Aorta (tissue), 5 donors: ENCODE data around the gene MCRS1. TPM values are rescaled to one million over a fixed set of nuclear protein-coding genes. Genes with fewer than 3 reads are reported as not detected.
"Not testable (repeated sequence)": the region's sequence is repeated elsewhere in the genome, so short reads cannot be mapped to it uniquely, and the experiment has no call there.

Source experiments
- ATAC-seq: fragments of 200-7000 bp; cut with Tn5 transposase; one replicate; pipeline ENCODE4 v1.9.1; 2022; ENCODE audit warnings: moderate library complexity; ENCODE audit not compliant: low FRiP score
- DNase-seq, 2 donors: peaks; one replicate each; pipeline ENCODE4 v3.0.0-alpha.2; 2020
- H3K27ac ChIP-seq, 2 donors: one replicate each; pipeline ENCODE4 v1.5.1; 2013; ENCODE audit warnings: low read length in 2 of 2, mild to moderate bottlenecking in 2 of 2, moderate library complexity in 2 of 2, control low read depth in 1 of 2, inconsistent platforms in 1 of 2, low read depth in 1 of 2
- H3K27me3 ChIP-seq, 2 donors: one replicate each; pipeline ENCODE4 v1.6.1; 2013; ENCODE audit warnings: control low read depth in 1 of 2, low read length in 1 of 2, mild to moderate bottlenecking in 1 of 2, moderate library complexity in 1 of 2; ENCODE audit not compliant: insufficient read depth in 2 of 2, control insufficient read depth in 1 of 2
- H3K36me3 ChIP-seq, 2 donors: one replicate each; pipeline ENCODE4 v1.6.1; 2013; ENCODE audit warnings: control low read depth in 1 of 2, low read length in 1 of 2, mild to moderate bottlenecking in 1 of 2; ENCODE audit not compliant: insufficient read depth in 2 of 2, control insufficient read depth in 1 of 2
- H3K4me1 ChIP-seq, 2 donors: one replicate each; pipeline ENCODE4 v1.6.1; 2013; ENCODE audit warnings: low read length in 2 of 2, control low read depth in 1 of 2, mild to moderate bottlenecking in 1 of 2, moderate library complexity in 1 of 2; ENCODE audit not compliant: insufficient read depth in 2 of 2, control insufficient read depth in 1 of 2
- H3K4me3 ChIP-seq, 2 donors: one replicate each; pipeline ENCODE4 v1.5.1; 2013; ENCODE audit warnings: low read length in 2 of 2, control low read depth in 1 of 2, mild to moderate bottlenecking in 1 of 2
- H3K9me3 ChIP-seq: one replicate; pipeline ENCODE4 v1.6.1; 2013; ENCODE audit warnings: mild to moderate bottlenecking, low read length; ENCODE audit not compliant: control insufficient read depth
- WGBS, 2 donors: extraction: QIAGEN DNeasy Blood & Tissue Kit; methylation state at CpG; one replicate each; pipeline ENCODE4 v1.1.7; 2013; 5-methylcytosine and 5-hydroxymethylcytosine counted together
- intact Hi-C, 2 donors: fragments of 100-400 bp; cut with DNase I; formaldehyde crosslinking; loops; one replicate each; pipeline versions ENCODE4 v1.14.2 to v1.15.0; 2022
- long read RNA-seq, 2 donors: library from polyadenylated mRNA; unstranded; transcript quantifications; one replicate each; pipeline ENCODE4 v2.0.0, GENCODE V29; 2020 to 2021
- polyA plus RNA-seq, 2 donors: library from polyadenylated mRNA; stranded (reverse); fragments of 200-250 nt; gene quantifications; one replicate each; pipeline ENCODE4 v1.2.3, GENCODE V29; 2013
- total RNA-seq, 2 donors: library from RNA; stranded (reverse); fragmentation: NEBNext Ultra II Directional; extraction: Animal tissue kit (Norgen Biotek cat#: 25700); gene quantifications; one replicate each; pipeline ENCODE4 v1.2.1, GENCODE V29; 2021
- donor health status: healthy with polysubstance abuse.
- donor health status: Bipolar disorder and iron deficiency.
- donor health status: DM: no; HTN: no; CAD: no.
- donor health status: DM: no; HTN: no; CAD: no.
- donor health status: DM: yes; HTN: yes; CAD: no.

MCRS1 gene
- total RNA-seq = 10 to 100 TPM; 34.7 to 44.0 TPM
- polyA plus RNA-seq = 10 to 100 TPM; 27.5 to 99.2 TPM
- long read RNA-seq, donor 1, transcript MCRS1-203 (13 exons, 1,686 nt) = minor isoform, 8 of 159 reads
- long read RNA-seq, donor 1, transcript MCRS1-201 (15 exons, 1,928 nt) = major isoform, 86 of 159 reads
- long read RNA-seq, donor 1, partial matches to known transcripts = 44 of 159 reads
- long read RNA-seq, donor 1, other reads (novel, unspliced or antisense) = 21 of 159 reads
- long read RNA-seq, donor 2, transcript MCRS1-201 (15 exons, 1,928 nt) = major isoform, 12 of 27 reads
- long read RNA-seq, donor 2, partial matches to known transcripts = 9 of 27 reads
- long read RNA-seq, donor 2, other reads (novel, unspliced or antisense) = 5 of 27 reads

DNA sequence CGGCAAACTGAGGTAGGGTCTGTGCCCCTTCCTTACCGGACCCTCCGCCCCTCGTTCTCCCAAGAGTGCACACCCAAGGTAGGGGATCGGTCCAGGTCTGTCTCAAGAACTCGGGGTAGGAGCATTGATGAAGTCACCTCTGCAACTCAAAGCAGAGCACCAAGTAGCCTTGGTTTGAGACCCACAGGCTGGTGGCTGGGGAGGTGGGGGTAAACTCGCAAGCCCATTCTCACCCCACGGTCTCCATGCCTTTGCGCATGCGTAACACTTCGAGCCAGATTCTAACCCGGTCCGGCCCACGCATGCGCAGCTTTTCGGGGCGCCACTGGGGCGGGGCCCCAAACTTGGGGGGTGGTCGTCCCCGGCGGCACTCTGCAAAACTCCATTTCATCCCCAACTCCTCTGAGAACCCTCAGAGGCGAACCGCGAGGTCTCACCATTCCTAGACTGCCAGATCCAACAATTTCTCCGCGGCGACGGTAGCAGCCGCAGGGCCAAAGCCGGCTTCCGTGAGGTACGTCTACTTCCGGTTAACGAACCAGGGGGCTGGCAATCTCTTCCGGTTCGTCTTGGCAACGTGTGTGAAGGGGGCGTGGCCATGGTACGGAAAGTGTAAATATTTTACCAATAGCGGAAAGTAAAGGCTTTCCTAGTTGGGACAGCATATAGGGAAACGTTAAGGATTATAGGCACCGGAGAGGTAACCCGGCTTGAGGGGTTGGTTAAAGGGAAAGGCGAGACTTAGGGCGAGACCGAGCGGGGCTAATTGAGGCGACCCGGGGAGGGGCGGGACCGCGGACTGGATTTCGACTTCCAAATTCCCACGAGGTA is at the start of gene MCRS1:
Gene MCRS1 (minus strand): TSS at position 532 of the 831 bp plus-strand sequence. CDS start 1,411 bp downstream, outside the sequence.
- intact Hi-C loops = no loop called here
- 0% methylated on average over 54 of the region's 54 CpGs for WGBS, 2 donors
- Histone ChIP-seq H3K36me3 (peaks cover 0 to 2% of the 10 kb centered on the region in 2 donors), H3K27me3 (no peaks in the 10 kb centered on the region), H3K4me3 (peak within 1 kb of the TSS; percentile 72 to 73), H3K4me1 (peaks cover 0 to 4% of the 10 kb centered on the region in 2 donors), H3K27ac (peak within 1 kb of the TSS in 1 of 2 donors; percentile 48), H3K9me3 (no peaks in the 10 kb centered on the region)
- ATAC-seq = peak; percentile 93
- DNase-seq = peak; percentile 92 to 94

GRCh38 chr12:49616533-49617219 is 48.7 kb upstream of the MCRS1 start:
- no peaks in the 10 kb centered on the region for H3K36me3 ChIP-seq
- intact Hi-C loops = no loop called here
- H3K27ac ChIP-seq = no peak overlapping the region
- ATAC-seq (no peak), DNase-seq (no peak)
- no peaks in the 10 kb centered on the region for H3K9me3 ChIP-seq
- no peak overlapping the region for H3K4me3 ChIP-seq
- 48 to 56% methylated on average over 5 of the region's 5 CpGs for WGBS, 2 donors
- no peaks in the 10 kb centered on the region for H3K27me3 ChIP-seq
- H3K4me1 ChIP-seq = no peaks in the 10 kb centered on the region

- WGBS, 2 donors = 92 to 94% methylated on average over 7 of the region's 7 CpGs
Measured at GRCh38 chr12:49615725-49616124, 47.8 kb upstream of the MCRS1 start.

GRCh38 chr12:49612210-49612609 is 44.3 kb upstream of the MCRS1 start:
- Histone ChIP-seq H3K27me3 (no peaks in the 10 kb centered on the region), H3K36me3 (no peaks in the 10 kb centered on the region), H3K9me3 (no peaks in the 10 kb centered on the region), H3K27ac (no peak overlapping the region), H3K4me1 (no peaks in the 10 kb centered on the region), H3K4me3 (no peak overlapping the region)
- no peak for ATAC-seq
- intact Hi-C loops = no loop called here
- DNase-seq = no peak

More at GRCh38 chr12:49615725-49616124, 47.8 kb upstream of the MCRS1 start:
- Histone ChIP-seq H3K36me3 (no peaks in the 10 kb centered on the region), H3K27me3 (no peaks in the 10 kb centered on the region), H3K27ac (no peak overlapping the region), H3K4me1 (no peaks in the 10 kb centered on the region), H3K9me3 (no peaks in the 10 kb centered on the region), H3K4me3 (no peak overlapping the region)
- intact Hi-C loops = no loop called here
- DNase-seq (no peak), ATAC-seq (no peak)

DNA sequence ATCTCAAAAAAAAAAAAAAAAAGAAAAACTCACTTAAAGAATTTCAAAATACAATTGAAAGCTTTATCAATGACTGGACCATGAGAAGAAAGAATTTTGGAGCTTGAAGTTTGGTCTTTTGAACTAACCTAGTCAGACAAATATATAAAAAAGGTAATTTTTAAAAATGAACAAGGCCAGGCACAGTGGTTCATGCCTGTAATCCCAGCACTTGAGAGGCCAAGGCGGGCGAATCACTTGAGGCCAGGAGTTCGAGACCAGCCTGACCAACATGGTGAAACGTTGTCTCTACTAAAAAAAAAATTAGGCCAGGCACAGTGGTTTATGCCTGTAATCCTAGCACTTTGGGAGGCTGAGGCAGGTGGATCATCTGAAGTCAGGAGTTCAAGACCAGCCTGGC is 42.8 kb upstream of the MCRS1 start:
- H3K4me3 ChIP-seq = not testable (repeated sequence)
- WGBS, 2 donors = 96% methylated on average over 4 of the region's 4 CpGs

GRCh38 chr12:49609875-49610154 is 41.9 kb upstream of the MCRS1 start:
- no peak for ATAC-seq

More for the DNA sequence above, 42.8 kb upstream of the MCRS1 start:
- intact Hi-C loops, H3K27ac ChIP-seq, ATAC-seq, H3K9me3 ChIP-seq, H3K27me3 ChIP-seq, H3K4me1 ChIP-seq, DNase-seq, H3K36me3 ChIP-seq: not testable (repeated sequence)

DNA sequence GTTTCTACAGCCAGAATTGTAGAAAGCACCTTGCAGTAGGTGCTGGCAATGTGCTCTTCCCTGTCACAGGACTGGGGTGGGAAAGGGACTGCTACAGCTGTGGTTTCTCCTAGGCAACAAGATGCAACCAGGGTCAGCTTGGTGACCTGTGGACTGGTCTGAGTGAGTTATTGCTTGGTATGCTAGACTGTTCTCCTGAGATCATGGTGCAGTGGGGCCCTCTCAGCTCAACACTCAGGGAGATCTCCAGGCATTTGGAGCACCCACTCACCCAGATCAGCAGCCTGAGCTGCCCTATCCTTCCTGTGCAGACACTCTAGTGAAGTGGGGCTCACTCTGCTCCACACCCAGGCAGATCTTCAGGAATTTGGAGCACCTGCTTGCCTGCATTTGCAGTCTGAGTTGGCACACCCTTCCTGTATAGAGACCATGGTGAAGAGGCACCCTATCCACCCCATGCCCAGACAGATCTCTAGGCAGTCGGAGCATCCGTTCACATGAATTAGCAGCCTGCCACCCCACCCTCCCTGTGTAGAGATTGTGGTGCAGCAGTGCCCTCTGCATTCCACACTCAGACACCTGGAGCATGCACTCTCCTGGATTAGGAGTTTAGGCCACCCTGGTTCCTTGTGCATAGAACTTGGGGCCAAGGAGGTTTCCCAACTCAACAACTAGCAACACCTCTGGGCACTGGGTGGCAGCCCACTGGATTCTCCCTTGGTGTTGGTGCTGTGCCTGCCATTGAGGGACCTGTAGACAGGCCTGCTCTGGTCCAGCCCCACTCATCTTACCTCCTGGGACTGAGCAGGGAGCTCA is 41.3 kb upstream of the MCRS1 start:
- ATAC-seq = no peak
- WGBS, 2 donors = 93 to 95% methylated on average over 2 of the region's 2 CpGs

More at GRCh38 chr12:49609875-49610154, 41.9 kb upstream of the MCRS1 start:
- Histone ChIP-seq H3K27ac (no peak overlapping the region), H3K4me1 (no peaks in the 10 kb centered on the region), H3K27me3 (no peaks in the 10 kb centered on the region), H3K4me3 (no peak overlapping the region), H3K9me3 (no peaks in the 10 kb centered on the region), H3K36me3 (no peaks in the 10 kb centered on the region)
- intact Hi-C loops = no loop called here
- WGBS, 2 donors = 74 to 91% methylated on average over 1 of the region's 1 CpG
- DNase-seq = no peak

DNA sequence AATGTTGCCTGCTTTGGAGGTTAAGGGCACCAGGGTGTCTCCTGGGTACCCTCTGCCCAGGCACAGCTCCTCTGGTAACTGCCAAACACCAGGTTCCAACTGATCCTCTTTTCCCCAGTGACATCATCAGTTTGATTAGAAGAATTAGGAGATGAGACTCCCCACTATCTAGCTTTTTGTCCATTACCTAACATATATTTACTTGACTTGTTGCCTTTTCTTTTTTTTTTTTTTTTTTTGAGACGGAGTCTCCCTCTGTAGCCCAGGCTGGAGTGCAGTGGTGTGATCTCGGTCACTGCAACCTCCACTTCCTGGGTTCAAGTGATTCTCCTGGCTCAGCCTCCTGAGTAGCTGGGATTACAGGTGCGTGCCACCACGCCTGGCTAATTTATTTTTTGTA is 37.6 kb upstream of the MCRS1 start, which contains the start of gene FAM186B:
Gene FAM186B (minus strand): TSS at position 101 of the 400 bp plus-strand sequence. CDS start 162 bp downstream, outside the sequence.
- WGBS, 2 donors = 94 to 99% methylated on average over 3 to 4 of the region's 4 CpGs
- H3K4me1 ChIP-seq, H3K9me3 ChIP-seq, H3K36me3 ChIP-seq, ATAC-seq, H3K27ac ChIP-seq, intact Hi-C loops, H3K4me3 ChIP-seq, H3K27me3 ChIP-seq, DNase-seq: not testable (repeated sequence)

More for the DNA sequence above, 41.3 kb upstream of the MCRS1 start:
- H3K9me3 ChIP-seq = no peaks in the 10 kb centered on the region
- H3K36me3 ChIP-seq = no peaks in the 10 kb centered on the region
- H3K4me3 ChIP-seq = no peak overlapping the region
- intact Hi-C loops = no loop called here
- no peaks in the 10 kb centered on the region for H3K4me1 ChIP-seq
- no peaks in the 10 kb centered on the region for H3K27me3 ChIP-seq
- no peak for DNase-seq
- no peak overlapping the region for H3K27ac ChIP-seq
